ENCODE results near the gene MAPRE3.

Gene MAPRE3

GRCh38 chr2:26988058-26988860, 17.8 kb downstream of the MAPRE3 start:
- DNase-seq: no peak

DNA sequence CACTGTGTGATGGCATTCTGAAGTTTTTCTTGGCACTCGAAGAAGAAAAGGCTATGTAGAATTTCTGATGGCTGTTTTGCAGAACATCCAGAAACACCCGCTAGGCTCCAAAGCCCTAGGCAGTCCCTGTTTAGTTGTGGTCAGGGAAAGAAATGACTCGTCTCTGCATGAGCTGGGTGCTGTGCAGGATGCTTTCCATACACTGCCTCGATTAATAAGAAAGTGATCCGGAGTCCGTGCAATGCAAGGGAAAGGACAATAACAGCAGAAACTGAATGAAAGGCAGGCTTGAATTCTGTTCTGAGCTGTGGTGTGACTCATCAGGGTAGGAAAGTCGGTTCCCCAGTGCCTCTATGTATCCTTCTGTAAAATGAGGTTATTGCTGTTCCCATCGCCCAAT, 18.7 kb downstream of the MAPRE3 start:
- DNase-seq: no peak

GRCh38 chr2:26991717-26992116, 21.3 kb downstream of the MAPRE3 start:
- no peak for DNase-seq

DNA sequence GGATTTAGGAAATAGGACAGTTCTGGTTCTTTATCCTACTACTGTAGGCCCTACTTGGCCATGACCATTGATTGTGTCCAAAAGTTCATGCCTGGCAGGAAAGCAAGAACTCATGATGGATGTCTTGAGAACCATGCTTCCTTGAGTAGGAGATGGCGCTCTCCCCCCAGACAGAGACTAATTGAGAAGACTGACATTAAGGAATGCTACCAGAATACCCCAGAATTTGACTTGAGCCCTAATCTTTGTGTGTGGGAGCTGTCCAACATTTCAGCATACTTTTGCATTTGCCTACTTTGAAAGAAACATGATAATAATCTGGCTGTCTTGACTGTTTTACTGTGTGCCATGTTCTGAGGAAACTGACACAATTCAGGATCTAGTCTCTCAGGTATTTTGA, 23.3 kb downstream of the MAPRE3 start:
- DNase-seq: no peak

GRCh38 chr2:26994983-26995382, 24.5 kb downstream of the MAPRE3 start:
- DNase-seq: no peak

- no peak for DNase-seq
These were observed 27.0 kb downstream of the MAPRE3 start for GRCh38 chr2:26997394-26997793.

DNA sequence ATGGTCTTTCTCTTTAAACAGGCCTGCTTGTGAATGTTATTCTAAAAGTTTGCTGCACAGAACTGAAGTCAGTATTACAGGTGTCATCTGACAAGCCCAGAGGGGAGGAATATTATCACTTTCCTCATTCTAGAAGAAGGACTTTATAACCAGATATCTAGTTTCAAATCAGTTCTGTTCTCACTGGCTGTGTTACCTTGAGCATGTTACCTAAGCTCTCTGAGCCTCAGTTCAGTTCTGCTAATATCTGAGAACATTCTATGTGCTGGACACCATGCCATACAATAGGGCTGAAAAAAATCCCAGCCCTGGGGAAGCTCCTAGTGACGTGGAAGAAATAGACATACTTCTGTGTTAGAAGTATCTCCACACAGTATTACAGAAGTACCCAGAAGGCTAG, 27.9 kb downstream of the MAPRE3 start:
- DNase-seq: no peak

GRCh38 chr2:27000228-27000627, 29.8 kb downstream of the MAPRE3 start:
- DNase-seq: no peak

- DNase-seq: no peak
These were observed 30.6 kb downstream of the MAPRE3 start for GRCh38 chr2:27000995-27001394.

- DNase-seq: no peak
These were observed 31.5 kb downstream of the MAPRE3 start for GRCh38 chr2:27001950-27002349.

- no peak for DNase-seq
These were observed 32.6 kb downstream of the MAPRE3 start for GRCh38 chr2:27003007-27003406.

DNA sequence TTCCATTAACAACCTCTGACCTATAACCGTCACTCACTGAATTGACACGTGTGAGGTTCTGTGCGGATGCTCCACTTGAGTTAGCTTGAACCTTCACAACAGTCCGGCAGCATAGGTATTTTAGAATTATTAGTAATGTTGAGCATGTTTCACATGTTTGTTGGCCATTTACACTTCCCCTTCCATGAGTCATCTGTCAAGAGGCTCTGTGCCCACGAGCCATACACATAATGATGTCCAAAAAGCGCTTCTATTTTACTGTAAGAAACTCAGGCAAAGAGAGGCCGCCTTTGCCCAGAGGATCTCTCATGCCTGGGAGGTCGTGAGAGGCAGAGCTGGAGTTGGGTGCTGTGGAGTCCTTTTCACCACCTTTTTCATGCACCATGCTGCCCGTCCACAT, 33.4 kb downstream of the MAPRE3 start:
- DNase-seq: no peak

- no peak for DNase-seq
These were observed 36.4 kb downstream of the MAPRE3 start for GRCh38 chr2:27006602-27007415.

DNA sequence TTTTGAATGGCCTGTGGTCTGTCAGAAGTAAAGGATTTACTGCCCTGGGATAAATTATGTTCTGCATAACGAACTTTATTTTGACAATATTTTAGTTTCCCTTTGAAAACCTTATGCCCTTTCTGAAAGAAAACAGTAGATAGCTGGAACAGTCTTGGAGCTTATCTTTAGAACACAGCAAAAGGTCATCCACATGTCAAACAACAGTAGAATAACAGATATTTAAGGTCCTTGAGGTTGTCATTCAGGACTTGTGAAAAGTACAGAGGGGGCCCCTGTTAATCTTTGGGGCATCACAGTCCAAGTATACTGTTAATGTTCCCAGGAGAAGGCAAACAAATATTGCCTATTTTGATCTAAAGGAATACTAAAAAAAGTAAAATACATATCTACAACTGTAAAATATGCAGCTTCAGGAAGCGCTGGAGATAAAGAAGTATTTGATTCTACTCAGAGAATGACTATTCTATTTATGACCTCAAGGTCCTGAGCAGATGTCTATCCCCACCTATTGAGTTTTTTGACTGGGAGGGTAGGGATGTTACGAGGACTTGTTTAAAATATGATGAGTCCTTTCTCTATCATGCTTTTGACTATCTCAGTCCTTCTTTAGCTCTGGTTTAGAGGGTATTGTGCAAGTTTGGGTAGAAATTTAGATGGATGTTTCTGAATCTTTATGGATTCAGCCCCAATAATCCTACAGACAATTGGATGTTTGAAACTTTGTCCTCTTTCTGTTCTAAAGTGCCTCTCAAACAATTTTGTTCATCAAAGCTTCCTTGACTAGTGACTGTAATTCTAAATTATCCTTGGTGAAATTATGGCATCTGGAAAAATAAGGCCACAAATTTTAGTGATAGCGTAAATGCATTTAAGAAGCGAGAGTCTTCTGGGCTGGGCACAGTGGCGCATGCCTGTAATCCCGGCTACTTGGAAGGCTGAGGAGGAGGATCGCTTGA, 37.3 kb downstream of the MAPRE3 start:
- DNase-seq: no peak

- DNase-seq: no peak
These were observed 38.2 kb downstream of the MAPRE3 start for GRCh38 chr2:27008678-27009077.

DNA sequence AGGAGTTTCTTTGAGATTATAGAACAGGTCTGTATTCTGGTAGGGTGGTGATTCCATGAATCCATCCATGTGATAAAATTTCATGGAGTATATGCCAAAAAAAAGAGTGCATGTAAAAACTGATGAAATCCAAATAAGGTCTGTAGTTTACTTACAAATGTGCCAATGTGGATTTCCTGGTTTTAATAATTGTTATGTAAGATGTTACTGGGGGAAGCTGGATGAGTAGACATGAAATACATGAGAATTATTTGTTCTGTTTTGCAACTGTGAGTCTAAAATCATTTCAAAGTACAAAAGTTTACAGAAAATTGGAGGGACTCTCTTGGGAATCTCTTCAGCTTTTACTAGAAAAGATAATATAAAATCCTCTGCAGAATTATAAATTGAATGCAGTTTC, 38.6 kb downstream of the MAPRE3 start:
- no peak for DNase-seq

DNA sequence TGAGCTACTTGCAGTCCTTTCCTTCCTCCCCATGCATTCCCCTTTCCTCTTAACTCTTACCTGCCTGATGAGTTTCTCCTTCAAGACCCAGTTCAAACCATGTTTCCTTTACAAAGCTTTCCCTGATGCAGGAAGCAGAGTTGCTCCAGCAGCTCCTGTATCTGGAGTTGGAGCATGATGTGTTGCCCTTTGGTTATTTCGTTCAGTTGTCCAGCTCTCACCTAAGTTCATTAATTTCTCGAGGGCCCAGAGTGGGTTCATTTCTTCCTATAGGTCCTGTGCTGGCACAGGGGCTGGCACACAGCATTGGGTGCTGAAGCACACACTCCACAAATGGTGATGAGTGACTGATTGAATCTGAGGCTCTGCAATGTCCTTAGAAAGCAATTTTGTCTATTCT, 39.3 kb downstream of the MAPRE3 start:
- DNase-seq: no peak

DNA sequence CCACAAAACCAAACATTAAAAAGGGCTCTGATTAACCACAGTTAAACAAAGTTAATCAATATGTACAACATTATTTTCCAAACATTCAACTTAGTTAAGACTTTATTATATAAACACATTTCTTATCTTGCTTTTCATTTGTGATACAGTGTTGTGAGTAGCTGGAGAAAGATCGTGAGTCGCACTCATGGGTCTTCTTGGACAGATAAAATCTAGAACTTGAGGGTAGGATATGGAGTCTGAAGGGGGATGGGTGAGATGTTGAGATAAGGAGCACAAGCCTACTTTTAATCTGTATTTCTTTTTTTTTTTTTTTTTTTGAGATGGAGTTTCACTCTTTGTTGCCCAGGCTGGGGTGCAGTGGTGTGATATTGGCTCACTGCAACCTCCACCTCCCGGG, 39.7 kb downstream of the MAPRE3 start:
- no peak for DNase-seq

GRCh38 chr2:27013738-27014137, 43.3 kb downstream of the MAPRE3 start:
- no peak for DNase-seq

DNA sequence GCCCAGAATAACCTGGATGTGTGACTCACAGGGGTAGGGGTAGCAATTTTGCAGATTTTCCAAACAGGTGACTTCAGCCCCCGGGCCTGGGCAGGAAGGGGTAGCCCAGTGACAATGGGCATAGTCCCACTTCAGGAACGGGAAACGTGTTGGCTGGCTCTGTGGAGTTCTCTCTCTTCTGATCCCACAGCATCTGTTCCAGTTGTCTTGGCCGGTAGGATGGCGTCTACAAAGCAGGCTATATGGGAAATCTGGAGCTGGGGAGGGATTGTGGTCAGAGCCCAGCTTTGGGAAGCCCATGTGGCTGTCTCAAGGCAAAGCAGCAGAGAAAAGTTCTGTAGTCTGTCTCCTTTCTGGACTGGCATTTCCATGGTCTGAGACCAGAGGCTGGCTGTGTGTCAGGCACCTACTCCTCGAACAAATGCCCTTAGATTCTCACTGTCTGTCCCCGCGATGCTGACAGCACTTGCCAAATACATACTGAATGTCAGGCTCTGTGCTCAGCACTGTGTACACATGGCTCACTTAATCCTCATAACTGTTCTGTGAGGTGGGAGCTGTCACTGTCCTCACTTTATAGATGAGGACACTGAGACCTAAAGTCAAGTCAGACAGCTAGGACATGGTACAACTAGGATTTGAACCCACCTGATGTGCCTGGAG, 44.5 kb downstream of the MAPRE3 start:
- no peak for DNase-seq

DNA sequence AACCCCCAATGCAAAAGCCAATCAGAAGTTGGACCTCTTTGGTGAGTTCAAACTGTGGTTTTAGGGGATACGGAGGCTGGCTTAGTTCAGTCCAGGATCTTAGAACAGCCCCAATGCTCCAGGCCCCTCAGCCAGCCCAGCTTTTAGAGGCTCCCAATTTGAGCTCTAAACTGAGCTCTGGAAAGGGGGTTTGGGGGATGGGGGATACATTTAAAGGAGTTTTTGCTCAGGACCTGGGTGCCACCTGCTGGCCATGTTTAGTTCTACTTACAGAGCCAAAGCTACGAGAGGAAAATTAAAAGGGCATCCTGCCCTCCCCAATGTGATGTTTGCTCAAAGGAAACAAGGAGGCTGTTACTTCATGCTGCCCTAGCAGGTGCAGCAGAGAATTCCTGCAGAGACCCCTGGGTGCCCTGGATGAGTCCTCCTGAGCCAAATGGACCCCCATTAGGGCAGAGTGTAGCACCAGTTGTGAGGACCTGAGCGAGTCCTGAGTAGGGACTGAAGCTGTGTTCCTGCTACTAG, 46.4 kb downstream of the MAPRE3 start:
- DNase-seq: no peak

- no peak for DNase-seq
These were observed 47.7 kb downstream of the MAPRE3 start for GRCh38 chr2:27018142-27018541.

All from NCI-H524 treated with DMSO at 0.1 percent for 48 hours (cell line).